DLD1 (cell line): ENCODE results near the gene RABGAP1L.
"Not testable (repeated sequence)": the region's sequence is repeated elsewhere in the genome, so short reads cannot be mapped to it uniquely, and the experiment has no call there.

ENCODE experiments used
- in situ Hi-C: cut with HindIII; loops from 2 replicates; pipeline ENCODE4 v1.10.0; 2017; ENCODE audit warnings: low sequenced_read_pairs

The RABGAP1L gene

DNA sequence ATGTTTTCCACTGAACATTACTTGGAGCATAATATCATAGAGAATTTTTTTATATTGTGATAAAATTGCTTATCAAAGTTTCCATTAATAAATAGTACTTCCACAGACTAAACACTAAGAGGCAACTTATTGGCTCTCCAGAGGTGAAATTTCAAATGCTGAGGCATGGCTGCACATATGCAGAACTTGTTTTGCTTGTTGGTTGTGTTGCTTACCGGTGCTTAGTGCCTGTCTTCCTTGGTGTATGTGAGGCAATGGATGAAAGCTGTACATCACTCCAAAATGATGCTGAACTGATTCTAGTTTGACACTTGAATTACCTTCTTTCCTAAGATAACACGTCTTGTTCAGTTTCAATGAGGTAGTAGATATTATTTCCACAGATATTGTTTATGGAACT, 258.6 kb downstream of the RABGAP1L start:
- in situ Hi-C loops, result no loop called here

DNA sequence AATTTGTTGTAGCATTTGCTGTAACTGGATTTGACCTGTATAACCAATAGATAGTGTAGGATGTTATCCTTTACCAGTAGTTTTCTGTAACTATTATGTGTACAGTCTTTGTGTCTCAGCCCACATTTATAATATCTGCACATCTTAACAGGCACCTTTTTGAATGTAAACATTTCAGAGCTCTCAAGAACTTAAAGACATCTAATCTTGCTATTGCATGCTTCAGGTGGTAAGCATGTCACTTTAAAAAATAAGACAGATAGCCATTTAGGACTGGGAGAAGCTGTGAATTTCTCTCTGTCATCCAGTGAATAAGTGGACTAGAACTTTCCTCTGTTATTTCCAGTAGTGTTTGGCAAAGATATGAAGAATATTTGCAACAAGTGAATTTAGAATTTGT, 265.8 kb downstream of the RABGAP1L start:
- in situ Hi-C loops, result no loop called here

DNA sequence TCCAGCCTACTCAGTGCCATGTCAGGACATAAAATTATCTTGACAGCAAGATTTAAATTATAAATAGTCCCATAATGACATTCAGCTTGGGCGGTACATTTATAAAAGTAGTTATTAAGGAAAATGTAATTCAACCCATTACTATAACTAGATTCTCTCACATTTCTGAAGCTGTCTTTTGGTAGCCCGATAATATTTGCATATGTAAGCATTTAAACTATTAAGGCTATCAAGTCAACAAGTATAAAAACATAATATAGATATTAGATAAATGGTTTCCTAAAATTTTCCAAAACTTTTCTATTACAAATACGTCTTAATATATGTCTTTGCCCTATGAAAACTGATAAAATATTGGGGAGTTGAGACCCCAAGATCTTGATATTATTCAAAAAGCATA, 266.8 kb downstream of the RABGAP1L start:
- in situ Hi-C loops, result no loop called here

DNA sequence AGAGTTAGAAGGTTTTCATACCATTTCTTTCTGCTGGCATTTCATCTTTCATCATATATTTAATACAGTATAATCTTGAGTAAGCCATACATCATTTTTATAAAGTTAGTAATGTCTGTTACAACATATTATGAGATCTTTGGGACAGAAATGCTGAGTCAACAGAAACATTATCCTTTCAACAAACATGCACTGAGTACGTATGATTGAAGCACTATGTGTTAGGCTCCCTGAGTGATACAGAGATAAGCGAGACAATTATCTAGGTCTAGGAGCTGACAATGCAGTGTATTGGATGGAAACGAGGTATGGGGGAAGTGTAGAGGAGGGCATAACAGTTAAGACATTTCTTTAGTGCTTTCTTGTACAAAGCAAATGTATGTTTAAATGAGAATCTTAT, 268.7 kb downstream of the RABGAP1L start:
- in situ Hi-C loops, result no loop called here

DNA sequence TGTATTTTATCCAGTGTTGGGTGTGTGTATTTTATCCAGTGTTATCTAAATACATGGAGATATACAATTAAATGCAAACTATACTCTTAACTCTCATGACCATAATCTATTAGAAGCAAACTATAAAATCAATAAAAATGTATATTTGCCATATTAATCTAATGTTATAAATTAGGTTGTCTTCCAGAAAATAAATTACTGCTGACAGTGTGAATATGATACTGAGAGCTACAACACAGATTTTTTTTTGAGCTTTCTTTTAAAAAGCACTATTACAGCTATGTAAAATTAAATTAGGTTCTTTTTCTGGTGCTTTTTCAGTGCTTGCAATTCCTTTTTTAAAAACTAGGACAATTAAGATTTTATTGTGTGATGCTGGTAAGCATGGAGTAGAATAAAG, 269.4 kb downstream of the RABGAP1L start:
- in situ Hi-C loops, result no loop called here

DNA sequence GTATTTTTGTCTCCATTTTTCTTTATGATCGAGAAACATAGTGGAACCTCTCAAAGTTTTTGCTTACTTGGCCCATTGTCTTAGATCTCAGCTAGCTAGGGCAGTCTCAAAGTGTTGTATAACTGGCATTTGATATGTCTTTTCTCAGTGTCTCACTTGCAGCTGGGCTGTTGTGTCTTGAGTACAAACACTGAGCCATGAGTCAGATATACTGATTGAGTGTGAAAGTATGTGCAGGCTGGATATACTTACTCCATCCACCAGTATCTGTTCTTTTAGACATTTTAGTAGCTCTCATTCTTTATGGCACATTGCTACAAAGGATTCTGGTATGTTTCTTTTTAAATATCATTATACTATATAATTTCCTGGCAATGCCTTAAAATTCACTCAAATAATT, 274.1 kb downstream of the RABGAP1L start:
- in situ Hi-C loops, result no loop called here

DNA sequence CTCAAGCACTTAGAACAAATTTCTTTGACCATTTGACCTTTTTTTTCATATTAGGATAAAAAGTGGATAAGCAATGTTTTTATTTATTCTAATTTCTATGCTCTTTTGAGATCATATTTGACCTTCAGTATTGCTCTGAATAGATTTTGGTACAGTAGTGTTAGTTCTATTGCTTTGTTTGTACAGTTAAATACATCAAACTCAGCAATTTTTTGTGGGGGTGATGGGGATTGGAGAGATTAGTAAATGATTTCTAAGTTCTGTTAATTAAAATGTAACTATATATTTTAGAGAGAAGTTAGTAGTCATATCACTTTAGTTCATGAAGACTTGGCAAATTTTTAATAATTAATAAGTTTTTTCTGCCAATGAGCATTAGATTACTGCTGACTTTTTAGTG, 286.0 kb downstream of the RABGAP1L start:
- in situ Hi-C loops, result no loop called here

DNA sequence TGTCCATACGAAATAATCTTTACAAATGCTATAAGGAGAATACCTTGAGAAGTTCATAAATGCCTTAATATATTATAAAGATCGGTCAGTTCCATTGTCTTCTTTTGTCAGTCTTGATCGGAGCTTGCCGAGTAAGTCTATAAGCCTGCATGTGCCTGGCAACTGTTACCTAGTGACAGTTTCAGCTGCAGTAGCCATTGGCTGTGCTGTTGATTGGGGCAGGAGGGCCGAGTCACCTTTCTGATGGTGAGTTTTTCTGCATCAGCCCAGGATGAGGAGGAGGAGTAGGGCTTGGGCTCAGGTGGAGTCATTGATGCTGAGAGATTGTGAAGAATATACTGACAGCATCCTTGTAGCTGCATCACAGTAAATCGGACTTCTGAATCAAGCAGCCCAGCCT, 286.5 kb downstream of the RABGAP1L start:
- in situ Hi-C loops, result no loop called here

DNA sequence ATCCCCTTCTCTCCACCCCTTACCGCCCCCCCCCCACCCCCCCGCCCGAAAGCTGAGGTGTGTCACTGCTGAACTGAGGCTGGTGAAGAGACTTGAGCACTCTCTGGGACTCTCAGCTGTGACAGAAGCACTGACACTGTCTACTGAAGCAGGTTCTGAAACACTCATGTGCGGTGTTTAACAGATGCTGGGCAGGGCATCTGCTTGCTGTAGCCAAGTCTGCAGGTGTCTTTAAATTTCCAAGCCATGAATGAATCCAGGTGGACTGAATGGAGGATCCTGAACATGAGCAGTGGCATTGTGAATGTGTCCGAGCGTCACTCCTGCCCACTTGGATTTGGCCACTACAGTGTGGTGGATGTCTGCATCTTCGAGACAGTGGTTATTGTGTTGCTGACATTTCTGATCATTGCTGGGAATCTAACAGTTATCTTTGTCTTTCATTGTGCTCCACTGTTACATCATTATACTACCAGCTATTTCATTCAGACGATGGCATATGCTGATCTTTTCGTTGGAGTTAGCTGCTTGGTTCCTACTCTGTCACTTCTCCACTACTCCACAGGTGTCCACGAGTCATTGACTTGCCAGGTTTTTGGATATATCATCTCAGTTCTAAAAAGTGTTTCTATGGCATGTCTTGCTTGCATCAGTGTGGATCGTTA, 288.7 kb downstream of the RABGAP1L start, which contains the start of gene GPR52:
TSS of gene GPR52 (plus strand) at position 99 of the 665 bp plus-strand sequence. CDS start at position 247, 148 bp downstream.
- in situ Hi-C loops, result no loop called here

DNA sequence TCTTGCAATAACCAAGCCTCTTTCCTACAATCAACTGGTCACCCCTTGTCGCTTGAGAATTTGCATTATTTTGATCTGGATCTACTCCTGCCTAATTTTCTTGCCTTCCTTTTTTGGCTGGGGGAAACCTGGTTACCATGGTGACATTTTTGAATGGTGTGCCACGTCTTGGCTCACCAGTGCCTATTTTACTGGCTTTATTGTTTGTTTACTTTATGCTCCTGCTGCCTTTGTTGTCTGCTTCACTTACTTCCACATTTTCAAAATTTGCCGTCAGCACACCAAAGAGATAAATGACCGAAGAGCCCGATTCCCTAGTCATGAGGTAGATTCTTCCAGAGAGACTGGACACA, 289.2 kb downstream of the RABGAP1L start:
- in situ Hi-C loops, result no loop called here

DNA sequence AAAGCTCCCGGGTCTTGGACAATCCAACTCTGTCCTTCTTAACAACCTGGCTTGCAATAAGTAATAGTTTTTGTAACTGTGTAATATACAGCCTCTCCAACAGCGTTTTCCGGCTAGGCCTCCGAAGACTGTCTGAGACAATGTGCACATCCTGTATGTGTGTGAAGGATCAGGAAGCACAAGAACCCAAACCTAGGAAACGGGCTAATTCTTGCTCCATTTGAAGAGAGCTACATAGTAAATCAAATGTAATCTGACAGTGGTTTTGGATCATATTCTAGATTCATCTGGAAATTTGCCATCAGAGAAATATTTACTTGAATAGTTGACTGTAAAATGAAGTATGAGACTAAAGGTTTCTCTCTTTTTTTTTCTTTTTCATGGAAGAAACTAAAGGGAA, 289.7 kb downstream of the RABGAP1L start:
- in situ Hi-C loops, result no loop called here

DNA sequence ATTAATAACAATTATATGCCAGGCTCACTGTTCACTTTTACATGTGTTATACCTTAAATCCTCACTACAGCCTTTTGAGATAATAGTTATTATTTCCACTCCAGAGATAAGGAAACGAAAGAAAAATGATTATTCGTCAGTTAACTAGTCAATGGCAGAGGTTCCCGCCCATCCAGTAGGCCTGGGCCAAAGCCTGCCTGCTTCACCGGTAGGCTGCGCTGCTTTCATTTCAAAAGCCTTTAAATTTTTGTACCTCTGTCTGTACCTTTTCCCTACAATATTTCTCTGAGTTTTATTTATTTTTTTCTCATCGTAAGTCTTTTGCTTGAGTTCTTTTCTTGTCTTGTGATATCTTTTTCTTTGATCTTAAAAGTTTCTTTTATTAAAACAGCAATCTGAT, 292.1 kb downstream of the RABGAP1L start:
- in situ Hi-C loops, result no loop called here

DNA sequence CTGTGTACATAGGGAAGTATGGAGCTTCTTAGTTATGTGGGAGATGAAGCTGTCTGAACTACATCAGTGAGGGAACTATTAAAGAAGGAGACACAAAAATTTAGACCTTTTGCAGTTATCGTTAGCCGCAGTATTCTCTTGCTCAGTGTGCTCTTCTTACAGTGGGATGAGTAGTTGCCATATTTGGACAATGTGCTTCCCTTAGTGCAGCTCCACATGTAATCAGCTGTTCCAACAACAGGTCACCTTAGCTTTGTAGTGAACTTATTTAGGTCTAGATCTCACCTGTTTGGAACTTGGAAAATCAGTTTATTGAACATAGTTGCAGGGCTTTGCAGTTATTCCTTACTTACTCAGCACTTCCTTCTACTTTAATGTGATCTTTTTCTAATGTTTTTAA, 306.5 kb downstream of the RABGAP1L start:
- in situ Hi-C loops, result no loop called here

DNA sequence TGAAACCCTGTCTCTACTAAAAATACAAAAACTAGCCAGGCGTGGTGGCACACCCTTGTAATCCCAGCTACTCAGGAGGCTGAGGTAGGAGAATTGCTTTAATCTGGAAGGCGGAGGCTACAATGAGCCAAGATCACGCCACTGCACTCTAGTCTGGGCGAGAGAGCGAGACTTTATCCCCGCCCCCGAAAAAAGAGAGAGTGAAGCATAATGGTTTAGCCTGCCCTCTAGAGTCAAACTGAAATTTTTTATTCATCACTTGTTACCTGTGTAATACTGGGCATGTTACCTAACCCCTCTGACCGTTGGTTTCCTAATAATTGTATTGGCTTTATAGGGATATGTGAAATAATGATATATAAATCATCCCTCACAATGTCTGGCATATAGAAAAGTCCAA, 307.3 kb downstream of the RABGAP1L start:
- in situ Hi-C loops, result no loop called here

DNA sequence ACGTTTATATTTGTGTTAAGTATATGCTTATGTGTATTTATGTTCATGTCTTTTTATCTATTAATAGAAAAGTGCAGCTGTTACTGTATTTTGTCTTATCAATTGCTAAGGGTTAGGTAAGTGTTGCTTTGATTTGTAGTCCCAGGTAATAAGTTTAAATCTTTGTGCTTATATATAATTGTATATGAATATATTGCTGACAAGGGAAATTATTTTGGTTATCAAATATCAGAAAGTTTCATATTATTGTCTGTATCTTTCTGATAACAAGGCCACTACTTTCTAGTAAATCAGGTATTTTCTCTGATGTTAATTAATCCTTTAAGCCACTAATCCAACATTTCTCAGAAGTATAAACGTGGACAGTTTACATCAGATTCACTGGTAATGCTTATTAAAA, 309.7 kb downstream of the RABGAP1L start:
- in situ Hi-C loops, result no loop called here

DNA sequence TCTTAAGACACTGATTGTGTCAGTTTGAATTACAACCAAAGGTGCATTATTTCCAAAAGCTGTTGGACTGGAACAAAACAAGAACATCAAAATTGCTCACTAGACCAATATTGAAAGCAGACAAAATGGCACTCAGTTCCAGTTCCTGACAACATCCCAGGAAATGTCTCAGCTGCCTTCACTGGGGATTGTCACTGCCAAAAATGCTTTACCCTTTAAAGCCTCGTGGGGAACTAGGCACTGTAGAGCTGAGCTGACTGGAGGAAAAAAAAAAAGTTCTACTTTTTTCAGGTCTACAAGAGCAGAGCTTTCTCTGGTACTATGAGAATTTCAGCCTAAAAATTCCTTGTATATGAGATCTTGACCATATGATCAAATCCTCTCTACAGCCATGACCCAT, 310.4 kb downstream of the RABGAP1L start:
- in situ Hi-C loops, result no loop called here

DNA sequence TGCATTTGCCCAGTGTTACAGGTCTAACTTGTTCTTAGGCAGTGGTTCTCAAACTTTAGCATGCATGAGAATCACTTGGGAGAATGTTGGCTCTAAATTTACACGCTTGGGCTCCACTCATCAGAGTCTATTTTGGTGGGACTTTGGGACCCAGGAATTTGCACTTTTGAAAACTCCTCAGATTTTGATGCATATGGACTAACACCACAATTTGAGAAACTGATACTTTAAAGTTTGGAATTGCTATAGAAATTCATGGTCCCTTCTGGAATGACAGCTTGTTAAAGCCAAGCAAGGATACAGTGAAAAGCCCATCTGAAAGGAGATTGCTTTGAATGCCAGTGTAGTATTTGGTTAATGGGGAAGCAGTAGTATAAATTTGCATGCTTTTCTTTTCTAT, 320.0 kb downstream of the RABGAP1L start:
- in situ Hi-C loops, result no loop called here

DNA sequence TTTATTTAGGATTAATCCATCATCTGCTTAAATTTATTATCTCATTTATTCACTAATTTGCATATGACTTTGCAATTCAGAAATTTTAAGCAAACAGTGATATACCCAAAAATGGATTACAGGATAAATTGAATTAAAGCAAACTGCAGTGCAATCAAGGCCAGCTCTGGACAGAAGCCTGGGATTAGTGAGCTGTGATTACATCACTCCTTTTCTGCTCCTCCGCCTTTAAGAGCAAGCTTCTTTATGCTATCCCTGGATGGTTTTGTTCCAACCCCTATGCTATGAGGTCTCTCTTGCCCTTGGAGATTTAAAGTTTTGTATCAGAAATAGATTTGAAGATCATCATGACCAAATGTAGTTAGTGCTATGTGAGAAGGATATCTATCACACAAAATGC, 321.0 kb downstream of the RABGAP1L start:
- in situ Hi-C loops, result no loop called here

DNA sequence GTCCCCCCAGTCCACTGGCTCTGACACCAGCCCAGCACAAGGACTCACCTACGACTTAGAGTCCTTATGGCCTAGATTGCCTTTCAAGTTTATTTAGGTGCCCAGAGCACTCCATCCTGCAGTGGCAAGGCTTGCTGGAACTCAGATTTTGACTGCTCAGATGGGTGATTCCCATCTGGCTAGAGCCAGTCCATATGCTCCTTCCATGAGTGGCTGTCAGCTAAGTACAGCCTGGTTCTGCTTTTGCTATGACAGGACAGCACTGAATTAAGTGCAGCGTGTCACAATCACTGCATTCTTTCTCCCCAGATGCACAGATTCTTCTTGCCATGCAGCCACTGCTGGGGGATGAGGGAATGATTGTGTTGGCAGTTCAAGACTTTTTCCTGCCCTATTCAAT, 332.3 kb downstream of the RABGAP1L start:
- in situ Hi-C loops, result no loop called here

DNA sequence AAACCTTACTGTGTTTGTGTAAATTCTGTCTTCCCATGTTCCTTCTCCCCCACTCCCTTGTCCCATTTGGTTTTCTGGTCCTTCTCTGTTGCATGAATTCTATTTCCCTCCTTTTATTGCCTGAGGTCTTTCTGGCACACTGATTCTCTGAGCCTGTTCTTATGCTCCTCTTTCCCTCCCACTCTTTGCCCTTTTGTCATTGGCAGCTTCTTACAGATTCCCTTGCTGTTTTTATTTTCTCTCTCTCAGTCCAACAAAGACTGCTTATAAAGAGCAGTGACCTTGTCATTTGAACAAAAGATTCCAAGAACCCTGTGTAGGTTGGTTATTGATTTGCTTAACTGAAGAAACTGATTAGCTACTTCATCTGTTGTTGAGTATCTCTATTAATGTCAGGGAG, 338.2 kb downstream of the RABGAP1L start:
- in situ Hi-C loops, result no loop called here

DNA sequence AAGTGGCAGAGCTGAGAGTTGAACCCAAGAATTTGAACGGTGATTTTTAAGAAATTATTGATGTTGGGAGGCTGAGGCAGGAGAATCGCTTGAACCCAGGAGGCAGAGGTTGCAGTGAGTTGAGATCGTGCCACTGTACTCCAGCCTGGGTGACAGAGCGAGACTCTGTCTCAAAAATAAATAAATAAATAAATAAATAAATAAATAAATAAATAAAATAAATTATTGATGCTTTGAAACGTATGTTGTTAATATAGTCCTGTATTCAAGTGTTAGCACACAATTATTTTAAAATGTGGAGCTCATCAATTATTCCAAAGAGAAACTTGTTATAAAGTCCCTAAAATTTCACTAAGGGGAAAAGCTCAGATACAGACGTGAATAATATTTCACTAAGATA, 357.4 kb downstream of the RABGAP1L start:
- in situ Hi-C loops, result not testable (repeated sequence)

DNA sequence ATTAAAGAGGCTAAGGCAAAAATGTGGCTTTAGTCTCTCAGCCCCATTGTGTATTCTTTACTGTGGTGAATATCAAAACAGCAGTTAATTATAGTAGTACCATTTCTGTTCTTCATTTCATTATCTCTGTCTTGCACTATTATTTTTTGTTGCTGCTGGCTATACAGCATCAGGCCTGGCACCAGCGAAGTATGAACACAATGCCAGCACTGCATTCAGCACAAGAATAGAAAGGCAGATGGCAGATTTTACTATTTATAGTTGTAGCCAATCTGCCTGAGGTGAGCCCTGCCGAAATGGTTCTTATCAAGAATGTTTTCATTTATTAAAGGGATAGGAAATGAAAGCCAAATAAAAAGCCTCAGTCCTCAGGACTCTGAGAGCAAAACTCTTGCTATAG, 360.5 kb downstream of the RABGAP1L start:
- in situ Hi-C loops, result no loop called here

DNA sequence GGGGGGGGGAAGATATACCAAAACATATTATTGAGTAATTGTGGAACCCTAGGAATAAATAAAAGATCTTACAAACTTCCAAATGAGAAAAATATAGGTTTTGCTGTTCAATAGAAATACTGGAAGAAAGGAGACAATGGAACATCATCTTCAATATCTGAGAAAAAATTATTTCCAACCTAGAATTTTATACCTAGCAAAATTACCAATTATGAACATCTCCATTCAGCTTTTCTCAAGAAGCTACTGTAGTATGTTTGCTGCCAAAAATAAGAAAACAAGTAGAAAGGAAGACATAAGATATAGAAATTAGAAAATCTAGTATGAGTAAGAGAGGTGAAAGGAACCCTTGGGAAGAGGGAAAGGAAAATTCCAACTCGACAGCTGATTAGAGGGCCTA, 372.4 kb downstream of the RABGAP1L start:
- in situ Hi-C loops, result no loop called here
